ENCODE measurements around the gene CABLES1.
"Not testable (repeated sequence)": the region's sequence is repeated elsewhere in the genome, so short reads cannot be mapped to it uniquely, and the experiment has no call there.

CABLES1 gene

GRCh38 chr18:23099621-23100020 is 35.7 kb upstream of the CABLES1 start:
- H3K9me3 ChIP-seq (ENCODE audit: control insufficient read depth, insufficient read depth, low read depth, low read length), result no peaks in the 10 kb centered on the region; the same call in 1 of the 2 replicates
- no peaks in the 10 kb centered on the region for H3K36me3 ChIP-seq (ENCODE audit: control insufficient read depth, insufficient read depth, low read length)
- peaks cover 6% of the 10 kb centered on the region; the same call in 1 of the 2 replicates for H3K4me1 ChIP-seq (ENCODE audit: control insufficient read depth, insufficient read depth, low read length)
- H3K4me3 ChIP-seq (ENCODE audit: low read depth, low read length), result no peak overlapping the region
- no peak overlapping the region for H3K27ac ChIP-seq (ENCODE audit: low read depth, low read length)
- no peak overlapping the region for H3K9ac ChIP-seq (ENCODE audit: low read length)
- peaks cover 3% of the 10 kb centered on the region; the same call in 1 of the 2 replicates for H3K27me3 ChIP-seq (ENCODE audit: control insufficient read depth, insufficient read depth, low read length)

- H3K27ac ChIP-seq (ENCODE audit: low read depth, low read length), result no peak overlapping the region
These were observed 33.3 kb upstream of the CABLES1 start for GRCh38 chr18:23101861-23102432.

GRCh38 chr18:23102493-23103261 is 32.6 kb upstream of the CABLES1 start:
- peaks cover 9% of the 10 kb centered on the region; the same call in 1 of the 2 replicates for H3K4me1 ChIP-seq (ENCODE audit: control insufficient read depth, insufficient read depth, low read length)
- no peak overlapping the region for H3K4me3 ChIP-seq (ENCODE audit: low read depth, low read length)
- H3K9me3 ChIP-seq (ENCODE audit: control insufficient read depth, insufficient read depth, low read depth, low read length), result no peaks in the 10 kb centered on the region; the same call in 1 of the 2 replicates
- no peaks in the 10 kb centered on the region for H3K36me3 ChIP-seq (ENCODE audit: control insufficient read depth, insufficient read depth, low read length)
- no peak overlapping the region for H3K9ac ChIP-seq (ENCODE audit: low read length)
- no peaks in the 10 kb centered on the region for H3K27me3 ChIP-seq (ENCODE audit: control insufficient read depth, insufficient read depth, low read length)
- no peak overlapping the region for H3K27ac ChIP-seq (ENCODE audit: low read depth, low read length)

More at GRCh38 chr18:23101861-23102432, 33.3 kb upstream of the CABLES1 start:
- H3K4me3 ChIP-seq (ENCODE audit: low read depth, low read length), result no peak overlapping the region
- peaks cover 2% of the 10 kb centered on the region; the same call in 1 of the 2 replicates for H3K4me1 ChIP-seq (ENCODE audit: control insufficient read depth, insufficient read depth, low read length)
- no peak overlapping the region for H3K9ac ChIP-seq (ENCODE audit: low read length)
- no peaks in the 10 kb centered on the region for H3K36me3 ChIP-seq (ENCODE audit: control insufficient read depth, insufficient read depth, low read length)
- no peaks in the 10 kb centered on the region; the same call in 1 of the 2 replicates for H3K9me3 ChIP-seq (ENCODE audit: control insufficient read depth, insufficient read depth, low read depth, low read length)
- H3K27me3 ChIP-seq (ENCODE audit: control insufficient read depth, insufficient read depth, low read length), result no peaks in the 10 kb centered on the region

- no peak overlapping the region for H3K27ac ChIP-seq (ENCODE audit: low read depth, low read length)
- H3K36me3 ChIP-seq (ENCODE audit: control insufficient read depth, insufficient read depth, low read length), result no peaks in the 10 kb centered on the region
- peaks cover 11% of the 10 kb centered on the region; the same call in 1 of the 2 replicates for H3K4me1 ChIP-seq (ENCODE audit: control insufficient read depth, insufficient read depth, low read length)
- H3K4me3 ChIP-seq (ENCODE audit: low read depth, low read length), result no peak overlapping the region
- H3K27me3 ChIP-seq (ENCODE audit: control insufficient read depth, insufficient read depth, low read length), result no peaks in the 10 kb centered on the region
- no peak overlapping the region for H3K9ac ChIP-seq (ENCODE audit: low read length)
- H3K9me3 ChIP-seq (ENCODE audit: control insufficient read depth, insufficient read depth, low read depth, low read length), result no peaks in the 10 kb centered on the region; the same call in 1 of the 2 replicates
These were observed 31.8 kb upstream of the CABLES1 start for GRCh38 chr18:23103449-23103848.

- H3K9ac ChIP-seq (ENCODE audit: low read length), result no peak overlapping the region
These were observed 30.3 kb upstream of the CABLES1 start for GRCh38 chr18:23105030-23105429.

GRCh38 chr18:23105581-23106219 is 29.6 kb upstream of the CABLES1 start:
- no peak overlapping the region for H3K27ac ChIP-seq (ENCODE audit: low read depth, low read length)
- H3K9ac ChIP-seq (ENCODE audit: low read length), result no peak overlapping the region
- H3K4me3 ChIP-seq (ENCODE audit: low read depth, low read length), result no peak overlapping the region
- no peaks in the 10 kb centered on the region; the same call in 1 of the 2 replicates for H3K9me3 ChIP-seq (ENCODE audit: control insufficient read depth, insufficient read depth, low read depth, low read length)
- H3K4me1 ChIP-seq (ENCODE audit: control insufficient read depth, insufficient read depth, low read length), result peaks cover 11% of the 10 kb centered on the region; the same call in 1 of the 2 replicates
- H3K27me3 ChIP-seq (ENCODE audit: control insufficient read depth, insufficient read depth, low read length), result no peaks in the 10 kb centered on the region
- H3K36me3 ChIP-seq (ENCODE audit: control insufficient read depth, insufficient read depth, low read length), result no peaks in the 10 kb centered on the region

More at GRCh38 chr18:23105030-23105429, 30.3 kb upstream of the CABLES1 start:
- Histone ChIP-seq H3K4me1 (ENCODE audit: control insufficient read depth, insufficient read depth, low read length) (peaks cover 11% of the 10 kb centered on the region; the same call in 1 of the 2 replicates), H3K4me3 (ENCODE audit: low read depth, low read length) (no peak overlapping the region), H3K36me3 (ENCODE audit: control insufficient read depth, insufficient read depth, low read length) (no peaks in the 10 kb centered on the region), H3K27me3 (ENCODE audit: control insufficient read depth, insufficient read depth, low read length) (no peaks in the 10 kb centered on the region), H3K9me3 (ENCODE audit: control insufficient read depth, insufficient read depth, low read depth, low read length) (no peaks in the 10 kb centered on the region; the same call in 1 of the 2 replicates), H3K27ac (ENCODE audit: low read depth, low read length) (no peak overlapping the region)

GRCh38 chr18:23106575-23106974 is 28.7 kb upstream of the CABLES1 start:
- Histone ChIP-seq H3K27ac (ENCODE audit: low read depth, low read length) (no peak overlapping the region), H3K4me1 (ENCODE audit: control insufficient read depth, insufficient read depth, low read length) (peaks cover 11% of the 10 kb centered on the region; the same call in 1 of the 2 replicates), H3K36me3 (ENCODE audit: control insufficient read depth, insufficient read depth, low read length) (no peaks in the 10 kb centered on the region), H3K27me3 (ENCODE audit: control insufficient read depth, insufficient read depth, low read length) (no peaks in the 10 kb centered on the region), H3K4me3 (ENCODE audit: low read depth, low read length) (no peak overlapping the region), H3K9ac (ENCODE audit: low read length) (no peak overlapping the region), H3K9me3 (ENCODE audit: control insufficient read depth, insufficient read depth, low read depth, low read length) (no peaks in the 10 kb centered on the region; the same call in 1 of the 2 replicates)

GRCh38 chr18:23107718-23108117 is 27.6 kb upstream of the CABLES1 start:
- H3K9me3 ChIP-seq (ENCODE audit: control insufficient read depth, insufficient read depth, low read depth, low read length), result peaks cover 6% of the 10 kb centered on the region
- no peak overlapping the region for H3K9ac ChIP-seq (ENCODE audit: low read length)
- no peak overlapping the region for H3K4me3 ChIP-seq (ENCODE audit: low read depth, low read length)
- H3K36me3 ChIP-seq (ENCODE audit: control insufficient read depth, insufficient read depth, low read length), result no peaks in the 10 kb centered on the region
- H3K4me1 ChIP-seq (ENCODE audit: control insufficient read depth, insufficient read depth, low read length), result peaks cover 11% of the 10 kb centered on the region; the same call in 1 of the 2 replicates
- no peak overlapping the region for H3K27ac ChIP-seq (ENCODE audit: low read depth, low read length)
- no peaks in the 10 kb centered on the region for H3K27me3 ChIP-seq (ENCODE audit: control insufficient read depth, insufficient read depth, low read length)

- Histone ChIP-seq H3K27ac (ENCODE audit: low read depth, low read length) (no peak overlapping the region), H3K27me3 (ENCODE audit: control insufficient read depth, insufficient read depth, low read length) (no peaks in the 10 kb centered on the region), H3K36me3 (ENCODE audit: control insufficient read depth, insufficient read depth, low read length) (no peaks in the 10 kb centered on the region), H3K4me1 (ENCODE audit: control insufficient read depth, insufficient read depth, low read length) (peaks cover 11% of the 10 kb centered on the region; the same call in 1 of the 2 replicates), H3K4me3 (ENCODE audit: low read depth, low read length) (no peak overlapping the region), H3K9me3 (ENCODE audit: control insufficient read depth, insufficient read depth, low read depth, low read length) (peaks cover 6% of the 10 kb centered on the region), H3K9ac (ENCODE audit: low read length) (no peak overlapping the region)
These were observed 26.8 kb upstream of the CABLES1 start for GRCh38 chr18:23108496-23108895.

GRCh38 chr18:23109163-23109562 is 26.1 kb upstream of the CABLES1 start:
- H3K9ac ChIP-seq (ENCODE audit: low read length); H3K4me3 ChIP-seq (ENCODE audit: low read depth, low read length); H3K27ac ChIP-seq (ENCODE audit: low read depth, low read length); H3K9me3 ChIP-seq (ENCODE audit: control insufficient read depth, insufficient read depth, low read depth, low read length); H3K36me3 ChIP-seq (ENCODE audit: control insufficient read depth, insufficient read depth, low read length); H3K27me3 ChIP-seq (ENCODE audit: control insufficient read depth, insufficient read depth, low read length): not testable (repeated sequence)
- H3K4me1 ChIP-seq (ENCODE audit: control insufficient read depth, insufficient read depth, low read length), result peaks cover 14% of the 10 kb centered on the region
